Fibroblast of the aortic adventitia (primary cell): ENCODE data around the gene SNX25. TPM values are rescaled to one million over a fixed set of nuclear protein-coding genes. Genes with fewer than 3 reads are reported as not detected.

Source experiments
- DNase-seq: peaks from one replicate; pipeline ENCODE4 v3.0.0-alpha.2; 2010; ENCODE audit warnings: low read depth
- H3K4me3 ChIP-seq: 2 replicates; pipeline ENCODE4 v1.5.1; 2011; ENCODE audit warnings: low read depth, mild to moderate bottlenecking, control low read depth, low read length, moderate library complexity
- total RNA-seq: library from RNA; depleted of rRNA; stranded (reverse); fragments of >200 nt; gene quantifications from 2 replicates; pipeline ENCODE4 v1.2.3, GENCODE V29; 2012; ENCODE audit warnings: low replicate concordance
- TF ChIP-seq, protein P1 (sequence below): IDR thresholded peaks from 2 replicates; pipeline ENCODE4 v1.5.1; 2011; ENCODE audit warnings: mild to moderate bottlenecking, low read length, control low read depth, inconsistent platforms; ENCODE audit not compliant: insufficient read depth

Gene SNX25
- total RNA-seq, 1 donor = 27.5 TPM

DNA sequence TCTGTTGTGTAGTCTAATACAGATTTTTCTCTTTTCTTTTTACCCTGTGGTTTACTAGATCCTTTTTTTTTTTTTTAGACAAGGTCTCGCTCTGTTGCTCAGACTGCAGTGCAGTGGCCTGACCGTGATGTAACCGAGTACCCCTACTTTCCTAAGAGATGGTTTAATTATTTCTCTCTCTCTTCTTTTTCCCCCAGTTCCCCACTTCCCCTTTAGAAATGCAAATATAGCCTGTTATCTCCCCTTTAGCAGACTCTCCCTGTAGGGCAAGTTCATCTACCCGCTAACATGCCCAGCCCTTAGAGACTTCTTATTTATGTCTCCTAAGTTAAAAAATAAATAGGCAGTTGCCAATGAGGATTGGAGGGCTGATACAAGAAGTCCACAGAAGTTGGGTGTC lies 4.5 kb downstream of the SNX25 start:
- no peak for DNase-seq
- no peak overlapping the region for H3K4me3 ChIP-seq
- TF ChIP-seq, protein P1, sequence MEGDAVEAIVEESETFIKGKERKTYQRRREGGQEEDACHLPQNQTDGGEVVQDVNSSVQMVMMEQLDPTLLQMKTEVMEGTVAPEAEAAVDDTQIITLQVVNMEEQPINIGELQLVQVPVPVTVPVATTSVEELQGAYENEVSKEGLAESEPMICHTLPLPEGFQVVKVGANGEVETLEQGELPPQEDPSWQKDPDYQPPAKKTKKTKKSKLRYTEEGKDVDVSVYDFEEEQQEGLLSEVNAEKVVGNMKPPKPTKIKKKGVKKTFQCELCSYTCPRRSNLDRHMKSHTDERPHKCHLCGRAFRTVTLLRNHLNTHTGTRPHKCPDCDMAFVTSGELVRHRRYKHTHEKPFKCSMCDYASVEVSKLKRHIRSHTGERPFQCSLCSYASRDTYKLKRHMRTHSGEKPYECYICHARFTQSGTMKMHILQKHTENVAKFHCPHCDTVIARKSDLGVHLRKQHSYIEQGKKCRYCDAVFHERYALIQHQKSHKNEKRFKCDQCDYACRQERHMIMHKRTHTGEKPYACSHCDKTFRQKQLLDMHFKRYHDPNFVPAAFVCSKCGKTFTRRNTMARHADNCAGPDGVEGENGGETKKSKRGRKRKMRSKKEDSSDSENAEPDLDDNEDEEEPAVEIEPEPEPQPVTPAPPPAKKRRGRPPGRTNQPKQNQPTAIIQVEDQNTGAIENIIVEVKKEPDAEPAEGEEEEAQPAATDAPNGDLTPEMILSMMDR = no peak

DNA sequence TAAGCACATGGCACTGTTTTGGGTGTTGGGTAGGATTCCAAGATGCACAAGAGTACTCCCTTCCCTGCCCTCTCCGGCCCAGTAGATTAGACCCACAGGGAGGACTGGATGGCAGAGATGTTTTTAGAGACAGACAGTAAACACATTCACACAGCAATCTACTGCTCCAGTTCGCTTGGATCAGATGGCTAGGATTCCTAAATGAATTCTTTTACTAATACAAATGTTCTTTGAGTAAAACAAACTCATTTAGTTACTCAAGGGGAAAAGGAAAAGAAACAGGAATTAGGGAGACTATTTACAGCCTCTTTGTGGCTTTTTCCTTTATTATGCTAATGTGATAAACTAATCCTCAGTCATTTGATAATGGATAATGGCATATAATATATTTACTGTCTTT lies 5.9 kb downstream of the SNX25 start:
- no peak for DNase-seq
- H3K4me3 ChIP-seq = no peak overlapping the region
- TF ChIP-seq, protein P1 = no peak

DNA sequence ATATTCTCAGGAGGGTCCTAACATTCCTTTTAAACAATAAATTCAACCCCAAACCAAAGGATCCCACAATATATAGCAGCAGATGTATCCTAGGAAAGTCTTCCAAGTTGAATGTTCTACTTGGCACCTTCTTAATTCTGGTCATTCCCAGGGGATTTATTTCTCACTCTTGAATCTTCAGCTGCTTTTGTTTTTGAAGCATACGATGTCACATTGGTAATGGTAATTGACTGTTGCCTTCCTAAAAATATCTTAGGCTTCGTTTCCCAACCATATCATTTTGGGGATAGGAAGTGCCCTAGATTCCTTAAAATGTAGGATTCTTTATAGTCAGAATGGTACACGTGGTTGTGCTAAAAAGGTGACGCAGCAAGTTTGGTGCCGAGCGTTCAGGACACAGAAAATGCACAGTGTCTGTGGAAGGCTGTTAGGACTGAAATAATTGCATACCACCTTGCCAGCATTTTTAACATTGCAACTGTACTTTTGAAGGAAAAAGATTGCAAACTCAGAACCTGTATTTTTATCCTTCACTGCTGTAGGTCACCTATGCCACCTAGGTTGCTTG lies 8.1 kb downstream of the SNX25 start:
- TF ChIP-seq, protein P1 = no peak
- no peak overlapping the region for H3K4me3 ChIP-seq
- DNase-seq = no peak

DNA sequence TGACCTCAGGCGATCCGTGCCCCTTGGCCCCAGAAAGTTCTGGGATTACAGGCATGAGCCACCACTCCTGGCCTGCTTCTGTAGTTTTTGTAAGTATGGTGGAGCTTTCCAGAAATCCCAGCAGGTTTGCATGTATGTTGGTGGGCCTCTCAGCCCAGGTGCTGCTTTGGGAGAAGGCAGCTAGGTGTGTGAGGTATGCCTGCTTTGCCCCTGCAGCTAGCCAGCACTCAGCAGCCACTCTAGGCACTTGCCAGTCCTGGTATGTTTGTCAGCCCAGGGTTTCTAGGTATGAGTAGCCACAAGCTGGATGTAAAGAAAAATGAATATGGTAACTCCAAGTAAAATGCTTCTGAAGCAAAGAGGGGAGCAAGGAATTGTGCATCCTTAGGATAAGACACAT lies 8.9 kb downstream of the SNX25 start:
- no peak overlapping the region for H3K4me3 ChIP-seq
- DNase-seq = no peak
- TF ChIP-seq, protein P1 = no peak

DNA sequence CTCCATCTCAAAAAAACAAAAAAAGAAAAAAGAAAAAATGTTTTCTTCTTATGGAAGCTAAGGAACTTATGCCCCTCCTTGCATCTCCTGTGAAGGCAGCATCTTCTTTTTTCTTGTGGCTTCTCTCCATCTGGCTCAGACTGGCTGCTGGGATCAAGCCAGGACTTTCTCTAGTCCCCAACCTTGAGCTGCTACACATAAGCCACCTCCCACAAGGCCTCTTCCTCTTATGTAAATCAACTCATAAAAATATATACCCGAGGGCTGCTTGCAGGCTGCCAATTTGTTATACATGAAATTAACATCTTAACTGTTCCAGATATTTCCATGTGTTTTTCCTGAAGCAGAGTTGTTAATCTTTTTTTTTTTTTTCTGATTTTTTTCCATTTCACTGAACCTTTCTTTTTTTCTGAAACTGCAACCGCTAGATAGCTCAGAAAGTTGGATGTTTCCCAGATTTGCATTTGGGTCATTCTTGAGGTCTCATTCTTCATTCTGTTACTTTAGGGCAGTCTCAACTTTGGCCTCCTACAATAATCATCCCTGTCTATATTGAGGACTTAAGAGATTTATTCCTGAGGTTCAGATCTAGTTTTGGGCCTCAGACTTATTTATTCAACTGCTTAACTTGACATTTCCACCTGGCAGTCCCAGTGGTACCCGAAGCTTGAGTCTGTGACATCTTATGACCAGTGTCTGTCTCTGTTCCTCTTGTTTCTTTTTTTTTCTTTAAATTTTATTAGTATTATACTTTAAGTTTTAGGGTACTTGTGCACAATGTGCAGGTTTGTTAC lies 10.3 kb downstream of the SNX25 start:
- peak; percentile 78 for DNase-seq
- TF ChIP-seq, protein P1 = no peak
- H3K4me3 ChIP-seq = no peak overlapping the region

DNA sequence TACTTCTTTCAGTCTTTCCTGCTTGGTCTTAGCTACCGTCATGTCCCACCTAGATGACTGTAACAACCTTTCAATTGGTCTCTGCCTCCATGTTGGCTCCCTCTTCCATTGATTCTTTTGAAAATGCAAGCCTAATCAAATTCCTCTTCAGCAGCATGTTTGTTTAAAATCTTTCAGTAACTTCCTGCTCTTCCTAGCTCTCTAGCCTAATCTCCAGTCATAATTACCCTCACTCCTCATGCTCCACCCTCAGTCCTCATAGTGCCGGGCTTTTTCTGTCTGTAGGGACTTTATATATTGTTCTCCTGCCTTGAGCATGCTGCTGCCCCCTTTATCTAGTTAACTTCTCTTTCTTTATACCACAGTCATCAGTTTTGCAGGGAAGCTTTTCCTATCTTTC lies 12.1 kb downstream of the SNX25 start:
- TF ChIP-seq, protein P1 = no peak
- DNase-seq = no peak

More for the DNA sequence above, 12.1 kb downstream of the SNX25 start:
- no peak overlapping the region for H3K4me3 ChIP-seq
